Tibial nerve (tissue), 3 donors: Measurements from ENCODE around the gene ZNF841.

ENCODE experiments used
- POLR2A ChIP-seq, 2 donors: fragments of 450-650 bp; IDR thresholded peaks; one replicate each; pipeline ENCODE4 v1.6.1; 2017; ENCODE audit warnings: antibody characterized with exemption in 2 of 2, mild to moderate bottlenecking in 2 of 2, moderate library complexity in 2 of 2
- TF ChIP-seq, protein P1 (sequence below), 5 experiments: fragments of 200-600 bp in 3 of 5; fragments of 450-650 bp in 2 of 5; sonication (generic) in 3 of 5; IDR thresholded peaks; one replicate each; pipeline ENCODE4 v1.5.1; 2016 to 2019; ENCODE audit warnings: antibody characterized with exemption in 5 of 5, mild to moderate bottlenecking in 3 of 5, moderate library complexity in 2 of 5

DNA sequence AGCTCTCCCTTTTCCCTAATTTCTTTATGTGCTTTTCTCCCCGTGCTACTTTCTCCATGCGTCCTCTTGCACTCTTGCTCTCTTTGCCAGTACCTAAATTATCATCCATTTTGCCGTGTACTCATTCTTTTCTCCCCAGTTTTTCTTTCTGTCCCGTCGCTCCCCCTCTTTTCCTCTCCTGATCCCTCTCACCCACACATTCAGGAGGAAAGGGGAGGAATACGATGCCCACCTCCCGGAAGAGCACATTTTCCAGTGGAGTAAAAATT, 43.4 kb upstream of the ZNF841 start:
- TF ChIP-seq POLR2A (IDR thresholded peaks at IDR 0.05), result no peak
- TF ChIP-seq, protein P1, sequence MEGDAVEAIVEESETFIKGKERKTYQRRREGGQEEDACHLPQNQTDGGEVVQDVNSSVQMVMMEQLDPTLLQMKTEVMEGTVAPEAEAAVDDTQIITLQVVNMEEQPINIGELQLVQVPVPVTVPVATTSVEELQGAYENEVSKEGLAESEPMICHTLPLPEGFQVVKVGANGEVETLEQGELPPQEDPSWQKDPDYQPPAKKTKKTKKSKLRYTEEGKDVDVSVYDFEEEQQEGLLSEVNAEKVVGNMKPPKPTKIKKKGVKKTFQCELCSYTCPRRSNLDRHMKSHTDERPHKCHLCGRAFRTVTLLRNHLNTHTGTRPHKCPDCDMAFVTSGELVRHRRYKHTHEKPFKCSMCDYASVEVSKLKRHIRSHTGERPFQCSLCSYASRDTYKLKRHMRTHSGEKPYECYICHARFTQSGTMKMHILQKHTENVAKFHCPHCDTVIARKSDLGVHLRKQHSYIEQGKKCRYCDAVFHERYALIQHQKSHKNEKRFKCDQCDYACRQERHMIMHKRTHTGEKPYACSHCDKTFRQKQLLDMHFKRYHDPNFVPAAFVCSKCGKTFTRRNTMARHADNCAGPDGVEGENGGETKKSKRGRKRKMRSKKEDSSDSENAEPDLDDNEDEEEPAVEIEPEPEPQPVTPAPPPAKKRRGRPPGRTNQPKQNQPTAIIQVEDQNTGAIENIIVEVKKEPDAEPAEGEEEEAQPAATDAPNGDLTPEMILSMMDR (IDR thresholded peaks at IDR 0.05), result no peak
